ENCODE data around the gene ITPA. TPM values are rescaled to one million over a fixed set of nuclear protein-coding genes. Genes with fewer than 3 reads are reported as not detected.

ITPA gene
- total RNA-seq, 1 donor from 2014 or later, result 36.3 TPM

- no peak for DNase-seq
Observed at GRCh38 chr20:3244613-3245012, 35.3 kb downstream of the ITPA start.

GRCh38 chr20:3245156-3245555 lies 35.9 kb downstream of the ITPA start:
- DNase-seq, result no peak

- DNase-seq, result no peak
Observed at GRCh38 chr20:3245711-3246110, 36.4 kb downstream of the ITPA start.

GRCh38 chr20:3246682-3247081 lies 37.4 kb downstream of the ITPA start:
- no peak for DNase-seq

- DNase-seq, result no peak
Observed at GRCh38 chr20:3247638-3248037, 38.3 kb downstream of the ITPA start.

GRCh38 chr20:3248167-3248992 lies 39.1 kb downstream of the ITPA start:
- DNase-seq, result no peak

- DNase-seq, result no peak
Observed at GRCh38 chr20:3248993-3249347, 39.7 kb downstream of the ITPA start.

GRCh38 chr20:3250091-3250504 lies 40.8 kb downstream of the ITPA start:
- DNase-seq, result no peak

- no peak for DNase-seq
Observed at GRCh38 chr20:3251806-3252205, 42.5 kb downstream of the ITPA start.

GRCh38 chr20:3255728-3256127 lies 46.4 kb downstream of the ITPA start:
- DNase-seq, result no peak

GRCh38 chr20:3258429-3258828 lies 49.1 kb downstream of the ITPA start:
- DNase-seq, result no peak

GRCh38 chr20:3262566-3262965 lies 53.3 kb downstream of the ITPA start:
- no peak for DNase-seq

GRCh38 chr20:3270051-3270450 lies 60.8 kb downstream of the ITPA start:
- DNase-seq, result no peak

- no peak for DNase-seq
Observed at GRCh38 chr20:3273371-3273770, 64.1 kb downstream of the ITPA start.

Other genes with a start within 250 kb of the ITPA start
- not detected for gene GNRH2, start 165.9 kb upstream of the ITPA start, total RNA-seq
- gene MRPS26, start 163.4 kb upstream of the ITPA start, total RNA-seq, result 36.0 TPM
- not detected for gene OXT, start 137.9 kb upstream of the ITPA start, total RNA-seq
- gene AVP, start 124.8 kb upstream of the ITPA start, total RNA-seq, result not detected
- 17.8 TPM for gene FASTKD5, start 49.6 kb upstream of the ITPA start, total RNA-seq
- gene UBOX5, start 49.6 kb upstream of the ITPA start, total RNA-seq, result 1.9 TPM
- 12.0 TPM for gene LZTS3, start 35.9 kb upstream of the ITPA start, total RNA-seq
- 22.6 TPM for gene DDRGK1, start 4.8 kb upstream of the ITPA start, total RNA-seq
- gene SLC4A11, start 29.7 kb downstream of the ITPA start, total RNA-seq, result not detected
- gene DNAAF9, start 198.2 kb downstream of the ITPA start, total RNA-seq, result 36.0 TPM